Right ventricle myocardium superior (tissue), 1 donor: Measurements from ENCODE around the gene SLC25A47. TPM values are rescaled to one million over a fixed set of nuclear protein-coding genes. Genes with fewer than 3 reads are reported as not detected.
"Not testable (repeated sequence)": the region's sequence is repeated elsewhere in the genome, so short reads cannot be mapped to it uniquely, and the experiment has no call there.

Experiments
- ATAC-seq: fragments of 200-7000 bp; cut with Tn5 transposase; one replicate; pipeline ENCODE4 v1.9.1; 2020; ENCODE audit warnings: mild to moderate bottlenecking; ENCODE audit not compliant: poor library complexity
- DNase-seq: peaks from one replicate; pipeline ENCODE4 v3.0.0-alpha.2; 2020
- intact Hi-C: fragments of 100-400 bp; cut with DNase I; formaldehyde crosslinking; loops from one replicate; pipeline ENCODE4 v1.11.2; 2022
- total RNA-seq: library from RNA; stranded (reverse); fragmentation: NEBNext Ultra II Directional; extraction: Animal tissue kit (Norgen Biotek cat#: 25700); gene quantifications from one replicate; pipeline ENCODE4 v1.2.1, GENCODE V29; 2021
- donor health status: DM: no; HTN: yes; CAD: no; lungs with severe emphysema.

Gene SLC25A47
- total RNA-seq, 1 donor from 2014 or later, result not detected

GRCh38 chr14:100334904-100335303, 11.8 kb downstream of the SLC25A47 start:
- ATAC-seq (no peak), DNase-seq (peak; percentile 33)
- intact Hi-C loops, result no loop called here

- intact Hi-C loops, result no loop called here
- ATAC-seq (no peak), DNase-seq (no peak)
These were observed 13.7 kb downstream of the SLC25A47 start for GRCh38 chr14:100336618-100337530.

- DNase-seq (no peak), ATAC-seq (no peak)
- intact Hi-C loops, result no loop called here
These were observed 16.8 kb downstream of the SLC25A47 start for GRCh38 chr14:100339766-100340422.

DNA sequence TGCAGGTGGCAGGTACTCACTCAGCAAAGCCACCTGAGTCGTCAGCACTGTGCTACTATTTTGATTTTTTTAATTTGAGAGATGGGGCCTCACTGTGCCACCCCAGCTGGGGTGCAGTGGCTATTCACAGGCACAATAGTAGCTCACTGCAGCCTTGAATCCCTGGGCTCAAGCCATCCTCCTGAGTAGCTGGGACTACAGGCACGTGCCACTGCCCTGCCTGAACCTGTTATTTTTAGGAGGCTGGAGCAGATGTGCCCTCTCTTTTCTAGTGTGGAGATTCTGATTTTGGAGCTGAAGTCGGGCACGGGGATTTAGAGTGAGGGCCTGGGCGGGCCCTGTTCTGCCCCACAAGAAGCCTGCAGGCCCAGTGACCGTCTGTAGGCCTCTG, 17.3 kb downstream of the SLC25A47 start:
- intact Hi-C loops, result no loop called here
- DNase-seq (no peak), ATAC-seq (peak; percentile 54)

- DNase-seq (no peak), ATAC-seq (peak; percentile 68)
- intact Hi-C loops, result no loop called here
These were observed 18.3 kb downstream of the SLC25A47 start for GRCh38 chr14:100341301-100342031.

DNA sequence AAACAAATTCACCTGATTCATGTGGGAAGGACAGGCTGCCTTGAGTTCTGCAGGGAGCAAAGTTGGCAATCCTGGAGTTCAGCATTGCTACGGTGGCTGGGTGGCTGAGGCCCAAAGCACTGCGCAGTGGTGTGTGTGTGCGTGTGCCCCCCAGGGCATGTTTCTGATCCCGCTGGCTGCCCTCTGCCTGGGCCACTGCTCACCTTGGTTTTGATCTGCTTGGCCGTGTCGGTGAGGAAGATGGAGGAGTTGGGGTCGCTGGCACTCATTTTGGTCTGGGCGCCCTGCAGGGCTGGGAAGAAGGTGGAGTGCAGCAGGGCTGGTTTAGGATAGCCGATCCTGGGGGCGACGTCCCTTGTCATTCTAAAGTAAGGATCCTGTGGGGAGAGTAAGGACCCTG, 19.1 kb downstream of the SLC25A47 start:
- DNase-seq (no peak), ATAC-seq (no peak)
- intact Hi-C loops, result no loop called here

GRCh38 chr14:100342826-100343225, 19.7 kb downstream of the SLC25A47 start:
- ATAC-seq, DNase-seq, intact Hi-C loops: not testable (repeated sequence)

- ATAC-seq, DNase-seq, intact Hi-C loops: not testable (repeated sequence)
These were observed 21.5 kb downstream of the SLC25A47 start for GRCh38 chr14:100344657-100345056.

GRCh38 chr14:100345711-100346110, 22.6 kb downstream of the SLC25A47 start:
- ATAC-seq (no peak), DNase-seq (no peak)

DNA sequence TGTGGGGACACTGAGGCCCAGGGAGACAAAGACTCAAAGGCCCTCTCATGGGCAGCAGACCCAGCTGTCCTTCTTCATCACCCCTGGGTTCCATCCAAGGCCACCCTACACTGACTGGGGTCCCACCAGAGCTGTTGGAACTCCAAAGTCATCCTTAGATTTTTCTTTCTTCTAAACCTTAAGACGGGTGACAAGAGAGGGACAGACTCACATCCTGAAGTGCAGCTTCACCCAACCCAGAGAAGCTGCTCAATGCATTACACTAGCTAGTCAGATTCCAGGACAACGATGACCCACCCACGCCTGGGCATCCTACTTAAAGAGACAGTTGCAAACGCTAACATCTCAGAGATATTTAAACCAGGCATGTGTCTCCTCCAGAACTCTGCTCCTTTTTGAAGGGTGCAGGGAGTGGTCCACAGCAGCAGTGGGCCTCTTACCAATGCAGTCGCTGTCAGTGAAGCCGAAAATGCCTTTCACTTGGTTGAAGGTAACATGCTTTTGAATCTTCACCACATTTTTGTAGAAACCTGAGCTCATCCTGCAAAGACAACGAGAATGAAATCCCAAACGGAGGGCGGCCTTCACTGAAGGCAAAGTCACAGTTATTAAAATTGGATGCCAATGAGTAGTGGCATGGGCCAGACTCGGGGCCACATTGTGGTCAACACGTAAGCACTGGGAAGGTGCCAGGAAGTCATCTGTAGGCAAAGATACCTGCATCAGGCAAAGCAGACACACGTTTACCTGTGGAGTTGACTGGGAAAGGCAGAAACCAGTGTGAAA, 23.4 kb downstream of the SLC25A47 start:
- DNase-seq (no peak), ATAC-seq (no peak)
- intact Hi-C loops, result no loop called here

More at GRCh38 chr14:100345711-100346110, 22.6 kb downstream of the SLC25A47 start:
- intact Hi-C loops, result no loop called here

GRCh38 chr14:100348253-100348729, 25.2 kb downstream of the SLC25A47 start:
- no peak for ATAC-seq
- DNase-seq, result no peak
- intact Hi-C loops, result no loop called here

DNA sequence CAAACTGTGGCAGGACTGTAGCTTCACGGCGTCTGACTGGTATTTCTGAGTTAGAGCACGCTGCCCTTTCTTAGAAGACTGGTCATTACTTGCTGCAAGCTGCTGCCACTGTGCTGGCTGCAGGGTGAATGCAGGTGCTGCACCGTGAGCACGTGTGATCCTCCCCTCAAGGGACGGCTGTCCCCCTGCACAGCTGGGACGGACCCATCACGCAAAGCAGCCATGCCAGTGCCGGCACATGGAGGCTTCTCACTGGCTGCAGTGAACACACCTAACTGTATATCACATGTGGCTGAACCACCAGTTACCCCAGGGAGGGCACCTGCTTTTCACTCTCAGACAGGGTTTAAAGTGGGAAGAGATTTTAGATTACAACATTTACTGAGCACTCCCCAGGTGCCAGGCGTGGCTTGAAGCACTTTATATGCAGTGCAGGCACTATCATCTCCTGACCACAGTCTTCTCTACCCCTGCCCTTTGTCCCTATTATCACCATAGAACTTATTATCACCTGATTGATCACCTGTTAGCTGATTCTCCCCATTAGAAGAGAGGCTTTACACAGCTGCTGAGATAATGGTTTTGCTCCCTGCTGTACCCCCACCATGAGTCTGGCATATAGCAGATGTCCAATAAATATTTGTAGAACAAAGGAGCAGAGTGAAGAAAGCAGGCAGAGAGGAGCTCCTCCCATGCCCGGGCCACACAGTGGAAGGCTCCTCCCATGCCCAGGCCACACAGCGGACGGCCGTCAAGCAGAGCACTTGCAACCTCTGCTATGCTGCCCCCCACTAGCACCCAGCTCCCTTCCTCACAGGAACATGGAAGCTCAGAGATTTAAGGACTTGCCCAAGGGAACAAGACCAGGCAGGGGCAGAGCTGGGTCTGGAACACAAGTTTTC, 25.9 kb downstream of the SLC25A47 start:
- intact Hi-C loops, result no loop called here
- DNase-seq (no peak), ATAC-seq (no peak)

GRCh38 chr14:100350276-100350926, 27.3 kb downstream of the SLC25A47 start:
- ATAC-seq, result no peak
- no peak for DNase-seq
- intact Hi-C loops, result no loop called here

DNA sequence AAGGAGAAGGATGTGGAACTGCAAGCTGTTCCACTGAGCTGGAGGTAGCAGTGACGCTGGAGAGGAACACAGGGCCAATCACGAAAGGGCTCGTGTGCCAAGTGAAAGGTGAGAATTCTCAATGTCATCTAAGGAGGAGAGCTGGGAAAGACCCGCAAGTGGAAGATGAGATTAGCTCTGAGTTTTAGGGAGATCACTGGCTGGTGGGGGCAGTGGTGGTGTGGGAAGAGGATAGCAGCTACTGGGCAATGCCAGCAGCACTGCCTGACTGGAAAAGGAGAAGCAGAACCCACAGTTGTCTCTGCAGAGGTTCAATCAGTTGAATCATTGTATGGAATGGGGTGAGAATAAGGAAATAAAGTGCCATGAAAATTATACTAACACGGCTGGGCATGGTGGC, 27.8 kb downstream of the SLC25A47 start:
- intact Hi-C loops, result no loop called here
- no peak for DNase-seq
- ATAC-seq, result no peak

GRCh38 chr14:100358396-100358795, 35.3 kb downstream of the SLC25A47 start:
- DNase-seq, result no peak
- no peak for ATAC-seq
- intact Hi-C loops, result no loop called here

DNA sequence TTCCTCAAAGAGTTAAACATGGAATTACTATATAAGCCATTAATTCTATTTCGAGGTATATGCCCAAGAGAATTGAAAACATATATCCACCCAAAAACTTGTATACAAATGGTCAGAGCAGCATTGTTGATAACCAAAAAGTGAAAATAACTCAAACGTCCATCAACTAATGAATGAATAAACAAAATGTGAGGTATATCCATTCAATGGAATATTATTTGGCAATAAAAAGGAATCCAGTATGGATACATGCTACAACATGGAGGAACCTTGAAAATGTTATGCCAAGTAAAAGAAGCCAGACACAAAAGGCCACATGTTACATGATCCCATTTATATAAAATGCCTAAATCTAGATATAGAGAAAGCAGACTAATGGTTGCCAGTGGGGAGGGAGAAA, 36.0 kb downstream of the SLC25A47 start:
- intact Hi-C loops, result no loop called here
- ATAC-seq (no peak), DNase-seq (no peak)

DNA sequence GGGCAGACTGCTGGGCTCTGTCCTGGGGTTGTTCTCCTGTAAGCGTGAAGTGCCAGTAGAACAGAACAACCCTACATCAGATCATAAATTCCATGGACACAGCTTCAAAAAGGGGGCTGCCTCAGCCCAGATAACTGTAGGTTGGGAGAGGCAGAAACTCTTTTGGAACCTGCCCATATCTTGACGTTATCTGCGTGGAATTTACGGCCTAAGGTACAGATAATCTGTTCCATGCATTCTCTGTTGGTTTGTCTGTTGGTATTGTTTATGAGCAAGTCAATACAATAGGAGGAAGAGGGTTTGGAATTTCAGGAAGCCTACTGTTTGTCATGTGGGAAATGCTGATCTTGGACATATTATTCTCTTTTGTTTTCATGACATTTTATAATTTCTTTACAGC, 36.7 kb downstream of the SLC25A47 start:
- DNase-seq (no peak), ATAC-seq (no peak)
- intact Hi-C loops, result no loop called here
